ENCODE data around the gene WDFY2.

Gene WDFY2

DNA sequence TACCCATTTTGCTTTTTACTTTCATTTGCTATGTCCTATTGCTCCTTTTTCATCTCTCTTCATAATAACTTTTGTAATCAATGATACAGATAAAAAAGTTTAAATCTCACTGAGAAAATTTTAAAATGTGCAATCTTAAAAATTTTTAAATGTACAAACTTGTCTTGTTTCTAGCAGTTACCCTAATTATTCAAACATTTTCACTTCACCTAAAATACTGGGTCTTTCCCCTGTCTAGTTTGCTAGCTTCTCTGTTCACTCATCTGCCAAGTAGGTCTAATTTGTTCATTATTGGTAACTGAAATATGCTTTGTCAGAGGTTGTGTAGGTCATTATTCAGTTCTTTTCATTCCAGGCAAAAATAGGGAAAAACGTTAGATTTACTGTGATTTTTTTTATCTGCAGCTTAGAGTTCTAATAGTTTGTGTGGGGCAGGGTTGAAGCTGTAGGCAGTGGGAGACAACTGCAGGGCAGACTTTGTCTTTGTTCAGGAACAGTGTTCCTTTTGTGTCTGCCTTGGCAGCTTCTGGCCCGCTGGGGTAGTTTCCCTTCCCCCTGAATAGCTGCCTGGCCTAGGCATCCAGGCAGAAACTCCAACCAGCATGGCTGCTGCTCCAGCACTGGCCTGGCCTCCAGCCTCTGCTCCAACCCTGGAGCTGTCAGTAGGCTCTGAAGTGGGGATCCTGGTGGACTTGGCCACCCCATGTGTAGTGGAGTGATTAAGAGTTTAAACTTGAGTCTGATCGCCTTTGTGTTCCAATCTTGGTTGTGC is 48.5 kb downstream of the WDFY2 start:
- no peak overlapping the region for H3K4me3 ChIP-seq (ENCODE audit: low read depth, low read length)
- peak; percentile 9 for DNase-seq (ENCODE audit: low read depth)
- TF ChIP-seq MYC (IDR thresholded peaks at IDR 0.05; ENCODE audit: low read depth, low read length) = no peak
- TF ChIP-seq CTCF (IDR thresholded peaks at IDR 0.05; ENCODE audit: low read depth, low read length) = no peak
- no peak for TF ChIP-seq POLR2A (IDR thresholded peaks at IDR 0.05; ENCODE audit: extremely low read depth, insufficient read length)
- no peak for TF ChIP-seq MAX (IDR thresholded peaks at IDR 0.05; ENCODE audit: low read depth, low read length)

GRCh38 chr13:51635137-51635878 is 51.0 kb downstream of the WDFY2 start:
- TF ChIP-seq CTCF (IDR thresholded peaks at IDR 0.05; ENCODE audit: low read depth, low read length) (no peak), POLR2A (IDR thresholded peaks at IDR 0.05; ENCODE audit: extremely low read depth, insufficient read length) (no peak), MYC (IDR thresholded peaks at IDR 0.05; ENCODE audit: low read depth, low read length) (no peak)
- DNase-seq (ENCODE audit: low read depth) = peak; percentile 54
- H3K4me3 ChIP-seq (ENCODE audit: low read depth, low read length) = no peak overlapping the region

DNA sequence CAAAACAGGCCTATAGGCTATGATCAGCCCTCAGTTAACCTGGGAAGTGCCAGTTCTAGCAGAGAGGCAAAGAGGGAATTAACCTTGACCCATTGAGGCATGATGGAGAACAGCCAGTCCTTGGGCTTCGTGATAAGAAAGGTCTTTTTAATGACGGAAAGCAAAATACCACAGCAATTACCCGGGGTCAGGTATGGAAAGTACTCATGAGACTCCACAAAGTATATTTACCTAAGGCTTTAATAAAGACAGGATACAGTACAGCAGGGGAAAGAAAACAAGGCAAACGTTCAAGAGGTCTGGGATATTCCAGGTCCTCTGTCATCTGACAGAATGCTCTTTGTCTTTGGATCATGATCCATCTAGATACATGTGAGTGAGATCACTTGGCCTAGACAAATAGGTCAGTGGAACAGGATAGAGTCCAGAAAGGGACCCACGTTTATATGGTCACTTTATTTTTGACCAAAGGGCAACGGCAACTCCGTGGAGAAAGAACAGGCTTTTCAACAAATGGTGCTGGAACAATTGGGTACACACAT is 52.2 kb downstream of the WDFY2 start:
- H3K4me3 ChIP-seq (ENCODE audit: low read depth, low read length) = no peak overlapping the region
- DNase-seq (ENCODE audit: low read depth) = no peak

GRCh38 chr13:51637852-51638215 is 53.6 kb downstream of the WDFY2 start:
- no peak for DNase-seq (ENCODE audit: low read depth)
- TF ChIP-seq MYC (IDR thresholded peaks at IDR 0.05; ENCODE audit: low read depth, low read length) (no peak), CTCF (IDR thresholded peaks at IDR 0.05; ENCODE audit: low read depth, low read length) (no peak)
- no peak overlapping the region for H3K4me3 ChIP-seq (ENCODE audit: low read depth, low read length)

More for the DNA sequence above, 52.2 kb downstream of the WDFY2 start:
- TF ChIP-seq CTCF (IDR thresholded peaks at IDR 0.05; ENCODE audit: low read depth, low read length) = no peak
- TF ChIP-seq POLR2A (IDR thresholded peaks at IDR 0.05; ENCODE audit: extremely low read depth, insufficient read length) = no peak
- TF ChIP-seq MAX (IDR thresholded peaks at IDR 0.05; ENCODE audit: low read depth, low read length) = no peak
- TF ChIP-seq MYC (IDR thresholded peaks at IDR 0.05; ENCODE audit: low read depth, low read length) = no peak

GRCh38 chr13:51638216-51638871 is 54.1 kb downstream of the WDFY2 start:
- DNase-seq (ENCODE audit: low read depth) = no peak
- no peak overlapping the region for H3K4me3 ChIP-seq (ENCODE audit: low read depth, low read length)
- TF ChIP-seq MYC (IDR thresholded peaks at IDR 0.05; ENCODE audit: low read depth, low read length) = no peak
- no peak for TF ChIP-seq CTCF (IDR thresholded peaks at IDR 0.05; ENCODE audit: low read depth, low read length)
- no peak for TF ChIP-seq MAX (IDR thresholded peaks at IDR 0.05; ENCODE audit: low read depth, low read length)
- no peak for TF ChIP-seq POLR2A (IDR thresholded peaks at IDR 0.05; ENCODE audit: extremely low read depth, insufficient read length)

Data from NB4 (cell line).